NCI-H187 treated with DMSO at 0.1 percent for 48 hours (cell line): ENCODE data around the gene SPTBN1.
"Not testable (repeated sequence)": the region's sequence is repeated elsewhere in the genome, so short reads cannot be mapped to it uniquely, and the experiment has no call there.

Source experiments
- DNase-seq: peaks from one replicate; lab custom pipeline; 2025; lab: John Stamatoyannopoulos, UW

Gene SPTBN1

GRCh38 chr2:54470266-54470938 lies 14.3 kb downstream of the SPTBN1 start:
- no peak for DNase-seq

DNA sequence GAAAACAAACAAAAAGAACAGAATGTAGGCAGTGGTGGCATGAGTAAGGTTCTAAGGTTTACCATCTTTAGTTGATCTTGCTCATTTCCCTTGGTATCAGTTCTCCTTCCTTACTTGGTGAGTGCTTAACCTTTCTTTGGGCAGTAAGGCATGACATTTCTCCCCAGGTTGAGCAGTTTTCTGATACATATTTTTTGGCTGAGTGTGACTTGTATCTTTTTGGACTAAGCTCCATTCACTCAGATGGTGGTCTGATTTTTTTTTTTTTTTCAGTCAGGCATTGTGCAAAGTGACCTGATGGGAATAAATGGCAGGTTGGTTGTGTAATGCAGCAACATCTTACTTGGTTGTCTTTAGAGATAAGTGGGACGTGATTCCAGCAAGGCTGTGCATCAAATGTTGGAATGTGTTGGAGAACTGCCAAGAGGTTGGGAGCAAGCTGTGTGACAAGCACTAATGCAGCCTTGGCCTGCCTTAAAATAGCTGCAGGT lies 15.1 kb downstream of the SPTBN1 start:
- no peak for DNase-seq

DNA sequence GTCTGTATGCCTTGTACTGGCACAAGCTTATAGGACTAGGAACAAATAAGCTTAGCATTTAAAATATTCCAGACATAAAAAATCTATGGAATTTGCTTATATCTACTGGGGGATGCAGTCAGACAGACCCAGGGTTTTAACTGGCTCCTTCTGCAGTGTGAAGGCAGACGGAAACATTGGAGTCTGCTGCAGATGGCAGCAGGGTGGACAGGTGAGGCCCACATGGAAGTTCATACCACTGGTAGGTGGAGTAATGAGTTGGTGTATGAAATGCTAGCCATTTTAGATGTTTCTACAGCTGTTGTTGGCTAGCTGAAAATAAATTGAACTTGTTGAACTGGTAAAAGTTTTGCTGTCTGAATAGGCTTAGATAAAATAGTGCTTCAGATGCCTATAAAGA lies 17.7 kb downstream of the SPTBN1 start:
- DNase-seq: no peak

- no peak for DNase-seq
Observed at GRCh38 chr2:54475285-54475684, 19.2 kb downstream of the SPTBN1 start.

DNA sequence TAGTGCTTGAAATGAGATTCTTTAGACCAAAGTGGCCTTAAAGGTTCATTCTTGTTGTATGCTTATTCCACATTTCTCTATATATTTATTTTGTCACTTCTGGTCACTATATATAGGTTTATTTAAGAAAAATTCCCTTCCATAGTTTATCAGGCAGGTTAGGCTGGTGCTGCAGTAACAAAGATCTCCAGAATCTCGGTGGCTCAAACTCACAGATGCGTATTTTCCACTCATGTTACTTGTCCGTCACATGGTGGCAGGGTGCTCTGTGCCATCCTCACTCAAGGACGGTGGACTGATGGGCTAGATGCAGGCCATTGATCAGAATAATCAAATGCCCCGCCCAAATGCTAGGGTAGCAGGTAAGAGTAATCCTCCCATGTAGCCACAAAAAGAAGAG lies 19.8 kb downstream of the SPTBN1 start:
- DNase-seq: no peak

GRCh38 chr2:54476852-54477251 lies 20.7 kb downstream of the SPTBN1 start:
- DNase-seq: no peak

DNA sequence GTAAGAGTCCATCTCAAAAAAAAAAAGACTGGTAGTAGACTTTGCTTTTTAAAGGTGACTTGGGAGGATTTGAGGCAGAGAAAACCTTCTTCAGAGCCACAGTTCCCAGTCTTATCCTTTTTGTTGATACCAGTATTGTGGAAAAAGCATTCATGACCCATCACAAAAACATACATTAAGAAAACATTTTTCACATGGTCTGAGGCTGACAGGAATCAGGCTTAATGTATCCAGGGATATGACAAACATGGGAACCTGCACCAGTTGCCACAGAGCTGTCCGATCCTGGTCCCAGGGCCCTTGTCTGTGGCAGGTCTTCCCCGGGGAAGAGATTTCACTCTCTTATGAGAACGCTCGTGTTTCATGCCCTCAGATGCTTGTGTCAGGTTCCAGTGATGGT lies 21.8 kb downstream of the SPTBN1 start:
- DNase-seq: no peak

- no peak for DNase-seq
Observed at GRCh38 chr2:54478899-54479298, 22.8 kb downstream of the SPTBN1 start.

- DNase-seq: no peak
Observed at GRCh38 chr2:54479424-54479823, 23.3 kb downstream of the SPTBN1 start.

DNA sequence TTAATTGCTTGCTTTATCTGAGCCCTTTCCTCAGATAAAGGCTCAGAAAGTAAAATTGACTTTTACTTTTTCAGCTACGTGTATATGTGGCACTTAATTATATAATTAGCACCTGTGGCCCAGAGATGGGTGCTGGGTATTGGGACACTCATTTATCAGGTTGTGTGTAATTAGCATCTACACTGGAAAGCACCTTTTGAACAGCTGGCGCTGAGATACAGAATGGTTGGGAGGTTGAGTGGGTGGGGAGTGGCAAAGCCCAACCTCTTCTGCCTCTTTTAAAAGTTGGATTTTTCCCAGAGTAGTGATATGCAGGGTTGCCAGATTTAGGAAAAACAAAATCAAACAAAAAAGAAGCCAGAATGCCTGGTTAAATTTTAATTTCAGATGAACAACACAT lies 23.9 kb downstream of the SPTBN1 start:
- no peak for DNase-seq

- DNase-seq: no peak
Observed at GRCh38 chr2:54481686-54482085, 25.6 kb downstream of the SPTBN1 start.

DNA sequence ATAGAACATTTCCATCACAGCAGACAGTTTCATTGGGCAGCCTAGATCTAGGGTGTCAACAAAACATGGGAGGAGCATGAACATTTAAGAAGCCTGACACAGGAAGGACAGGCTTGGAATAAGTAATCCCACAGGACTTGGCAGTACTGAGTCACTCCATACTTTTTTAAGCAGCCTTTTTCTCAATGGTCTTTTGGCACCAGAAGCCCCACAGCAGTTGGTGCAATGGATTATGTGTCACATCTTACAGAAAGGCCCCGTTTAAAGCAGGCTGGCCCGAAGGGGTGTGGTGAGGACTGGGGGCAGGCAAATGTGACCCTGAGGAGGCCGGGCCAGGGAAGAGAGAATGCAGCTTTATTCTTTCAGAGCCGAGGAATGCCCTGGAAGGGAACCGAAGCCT lies 26.6 kb downstream of the SPTBN1 start:
- DNase-seq: no peak

- no peak for DNase-seq
Observed at GRCh38 chr2:54483426-54483825, 27.3 kb downstream of the SPTBN1 start.

GRCh38 chr2:54485756-54486155 lies 29.6 kb downstream of the SPTBN1 start:
- not testable (repeated sequence) for DNase-seq

DNA sequence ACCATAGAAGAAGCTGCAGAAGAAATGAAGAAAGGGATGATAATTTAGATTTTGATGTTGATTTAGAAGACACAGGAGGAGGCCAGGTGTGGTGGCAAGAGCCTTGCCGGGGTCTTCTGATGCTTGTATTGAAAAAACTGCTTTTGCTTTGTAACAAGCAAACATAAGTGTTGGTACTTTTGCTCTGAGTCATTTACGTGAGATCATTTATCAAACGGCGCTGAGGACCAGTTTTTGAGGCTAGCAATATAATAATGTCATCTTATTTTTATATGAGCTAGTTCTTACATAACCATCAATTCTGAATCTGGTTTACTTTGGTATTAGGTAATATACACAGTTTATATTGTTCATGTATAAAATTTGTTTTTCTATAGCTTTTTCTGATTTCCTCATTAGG lies 30.6 kb downstream of the SPTBN1 start:
- no peak for DNase-seq

GRCh38 chr2:54490863-54491262 lies 34.7 kb downstream of the SPTBN1 start:
- no peak for DNase-seq

DNA sequence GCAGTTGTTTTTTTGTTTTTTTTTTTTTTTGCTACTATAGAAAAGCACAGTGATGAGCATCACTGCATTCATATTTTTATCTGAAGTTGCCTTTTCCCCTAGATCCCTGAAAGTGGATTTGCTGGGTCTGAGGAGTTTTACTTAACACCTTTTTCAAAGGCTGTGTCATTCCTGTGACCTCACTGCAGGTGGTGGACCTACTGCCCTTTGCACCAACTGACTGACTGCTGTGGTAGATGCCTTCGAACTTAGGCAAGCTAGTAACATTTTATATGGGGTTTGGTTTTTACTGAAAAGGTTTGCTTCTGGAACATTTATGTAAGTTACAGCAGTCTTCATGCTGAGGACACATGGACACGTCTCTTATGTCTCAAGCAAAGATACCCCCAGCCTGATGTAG lies 36.2 kb downstream of the SPTBN1 start:
- no peak for DNase-seq

DNA sequence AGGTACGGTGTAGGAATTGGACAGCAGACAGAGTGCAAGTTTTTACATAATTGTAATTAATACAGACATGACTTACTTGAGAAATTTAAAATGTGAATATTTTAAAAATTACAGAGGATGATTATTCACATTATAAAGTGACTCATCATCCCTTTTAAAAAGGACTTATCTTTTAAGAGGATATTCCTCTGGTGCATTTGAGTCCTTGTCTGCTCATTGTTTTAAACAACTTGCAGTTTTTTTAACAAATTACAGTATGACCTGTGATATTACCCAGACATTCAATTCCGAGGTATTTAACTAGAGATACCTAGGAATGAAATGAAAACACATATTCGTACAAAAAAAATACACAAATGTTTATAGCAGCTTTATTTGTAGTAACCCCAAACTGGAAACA lies 38.0 kb downstream of the SPTBN1 start:
- DNase-seq: no peak

GRCh38 chr2:54496920-54497319 lies 40.8 kb downstream of the SPTBN1 start:
- no peak for DNase-seq

- DNase-seq: no peak
Observed at GRCh38 chr2:54497763-54498680, 41.9 kb downstream of the SPTBN1 start.

DNA sequence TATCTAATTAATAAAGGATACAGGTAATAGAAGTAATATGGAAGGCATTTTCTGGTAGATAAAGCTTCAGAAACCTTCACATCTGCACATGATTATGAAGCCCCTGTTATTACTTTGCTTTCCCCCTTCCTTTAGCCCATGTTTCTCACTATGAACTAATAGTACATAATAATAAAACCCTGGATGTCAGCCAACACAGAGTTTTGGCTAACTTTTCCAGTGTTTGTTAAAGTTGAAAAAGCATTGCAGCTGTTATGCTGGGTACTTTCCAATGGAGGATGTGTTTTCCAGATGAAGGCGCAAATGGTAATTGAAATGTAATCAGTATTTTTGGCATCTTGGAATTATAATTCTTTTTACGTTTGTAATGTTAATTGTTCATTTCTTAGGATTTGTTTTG lies 43.5 kb downstream of the SPTBN1 start:
- no peak for DNase-seq

- no peak for DNase-seq
Observed at GRCh38 chr2:54500404-54501205, 44.5 kb downstream of the SPTBN1 start.
